Inflammatory macrophage treated with lipopolysaccharide for 4 hours (primary cell): ENCODE measurements around the gene TPSB2.
"Not testable (repeated sequence)": the region's sequence is repeated elsewhere in the genome, so short reads cannot be mapped to it uniquely, and the experiment has no call there.

Experiments used
- DNase-seq: peaks from one replicate; pipeline ENCODE4 v3.0.0-alpha.2; 2020

The TPSB2 gene

DNA sequence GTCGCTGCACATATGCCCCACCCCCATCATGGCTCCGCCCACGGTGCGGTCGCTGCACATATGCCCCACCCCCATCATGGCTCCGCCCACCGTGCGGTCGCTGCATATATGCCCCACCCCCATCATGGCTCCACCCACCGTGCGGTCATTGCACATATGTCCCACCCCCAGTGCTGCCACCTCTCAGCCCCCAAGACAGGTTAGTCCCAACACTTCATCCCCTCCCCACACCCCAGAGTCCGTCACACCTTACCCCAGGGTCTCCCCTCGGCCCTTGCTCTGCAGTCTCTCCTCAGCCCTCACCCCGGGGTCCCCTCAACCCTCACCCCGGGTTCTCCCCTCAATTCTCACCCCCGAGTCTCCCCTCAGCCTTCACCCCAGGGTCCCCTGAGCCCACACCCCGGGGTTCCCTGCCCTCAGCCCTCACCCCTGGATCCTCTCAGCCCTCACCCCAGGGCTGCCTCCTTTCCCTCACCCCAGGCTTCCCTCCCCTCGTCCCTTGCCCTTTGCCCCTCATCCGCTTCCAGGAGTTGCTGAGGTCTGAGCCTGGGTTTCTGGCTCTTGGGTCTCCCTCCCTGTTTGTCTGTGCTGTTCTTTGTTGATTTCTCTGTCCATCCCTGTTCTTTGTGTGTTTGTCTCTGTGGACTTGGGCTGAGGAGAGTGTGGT is 30.5 kb downstream of the TPSB2 start:
- no peak for DNase-seq

DNA sequence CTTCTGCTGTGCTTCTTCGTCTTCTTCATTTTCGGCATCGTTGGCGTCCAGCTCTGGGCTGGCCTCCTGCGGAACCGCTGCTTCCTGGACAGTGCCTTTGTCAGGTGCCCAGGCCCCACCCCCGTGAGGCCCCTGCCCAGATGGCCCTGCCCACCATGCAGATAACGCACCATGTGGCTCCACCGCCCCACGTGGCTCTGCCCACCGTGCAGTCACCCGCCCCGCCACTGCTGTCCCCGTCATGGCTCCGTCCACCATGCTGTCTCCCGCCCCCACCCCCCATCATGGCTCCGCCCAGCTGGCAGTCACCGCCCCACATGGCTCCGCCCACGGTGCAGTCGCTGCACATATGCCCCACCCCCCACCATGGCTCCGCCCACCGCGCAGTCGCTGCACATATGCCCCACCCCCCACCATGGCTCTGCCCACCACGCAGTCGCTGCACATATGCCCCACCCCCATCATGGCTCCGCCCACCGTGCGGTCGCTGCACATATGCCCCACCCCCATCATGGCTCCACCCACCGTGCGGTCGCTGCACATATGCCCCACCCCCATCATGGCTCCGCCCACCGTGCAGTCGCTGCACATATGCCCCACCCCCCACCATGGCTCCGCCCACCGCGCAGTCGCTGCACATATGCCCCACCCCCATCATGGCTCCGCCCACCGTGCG is 31.2 kb downstream of the TPSB2 start:
- DNase-seq, result not testable (repeated sequence)

DNA sequence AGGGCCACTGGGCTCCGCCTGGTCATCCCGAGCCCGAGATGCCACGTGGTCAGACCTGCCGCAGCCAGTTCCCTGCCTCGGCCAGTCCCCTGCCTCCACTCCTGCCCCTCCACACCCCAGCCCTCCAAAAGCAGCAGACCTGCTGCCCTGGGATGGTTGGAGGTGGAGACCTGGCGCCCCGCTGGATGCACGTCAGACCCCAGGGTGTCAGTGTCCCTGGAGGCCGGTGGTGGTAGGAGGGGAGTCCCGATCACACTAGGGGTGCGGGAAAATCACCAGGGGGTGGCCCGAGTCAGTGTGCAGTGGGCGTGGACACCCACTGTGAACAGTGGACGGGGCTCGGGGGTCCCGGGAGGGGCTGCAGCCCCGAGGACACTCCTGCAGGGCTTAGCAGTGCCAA is 31.8 kb downstream of the TPSB2 start:
- DNase-seq, result no peak

DNA sequence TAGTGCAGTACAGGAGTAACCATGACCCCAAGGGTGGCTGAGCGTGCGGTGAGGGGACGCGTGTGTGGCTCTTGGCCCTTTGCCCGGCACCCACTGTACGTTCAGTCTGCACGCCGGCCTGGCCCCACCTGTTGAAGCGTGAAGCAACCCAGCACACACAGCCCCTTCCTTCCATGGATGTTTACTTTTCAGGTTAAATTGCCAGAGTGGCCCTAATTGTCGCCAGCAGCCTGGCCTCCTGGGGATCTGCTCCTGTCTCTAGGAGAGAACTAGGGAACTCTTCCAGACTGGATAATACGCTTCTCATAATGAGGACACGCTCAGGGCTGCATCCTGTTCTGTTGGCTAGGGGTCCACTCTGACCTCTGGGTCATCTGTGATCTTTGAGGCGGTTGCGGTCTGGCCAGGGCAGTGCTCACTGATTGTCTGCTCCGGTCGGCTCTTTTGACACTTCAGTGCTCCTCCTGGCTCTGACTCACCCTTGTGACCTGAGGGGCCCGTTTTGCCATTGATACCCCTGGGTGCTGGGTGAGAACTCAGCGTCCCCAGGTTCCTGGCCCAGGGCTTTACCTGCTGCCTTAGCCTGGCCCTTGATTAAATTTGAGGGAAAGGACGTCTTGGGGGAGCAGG is 32.6 kb downstream of the TPSB2 start:
- DNase-seq, result no peak

DNA sequence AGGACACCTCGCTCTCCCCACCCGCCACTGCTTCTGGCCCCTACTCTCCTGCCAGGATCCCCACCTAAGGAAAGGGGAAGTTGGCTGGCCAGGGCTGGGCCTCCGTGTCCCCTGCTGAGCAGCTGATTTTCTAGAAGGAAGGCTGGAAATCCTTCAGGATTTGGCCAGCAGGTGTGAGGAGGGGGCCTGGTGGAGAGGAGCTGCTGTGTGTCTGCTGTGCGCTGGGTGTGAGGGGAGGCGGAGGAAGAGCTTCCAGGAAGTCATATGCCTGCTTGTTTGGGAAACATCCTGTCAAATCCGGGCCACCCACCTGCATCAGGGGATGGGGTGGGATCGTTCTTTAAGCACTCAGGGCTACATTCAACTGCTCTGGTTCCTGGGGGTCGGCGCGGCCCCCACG is 33.5 kb downstream of the TPSB2 start:
- no peak for DNase-seq

DNA sequence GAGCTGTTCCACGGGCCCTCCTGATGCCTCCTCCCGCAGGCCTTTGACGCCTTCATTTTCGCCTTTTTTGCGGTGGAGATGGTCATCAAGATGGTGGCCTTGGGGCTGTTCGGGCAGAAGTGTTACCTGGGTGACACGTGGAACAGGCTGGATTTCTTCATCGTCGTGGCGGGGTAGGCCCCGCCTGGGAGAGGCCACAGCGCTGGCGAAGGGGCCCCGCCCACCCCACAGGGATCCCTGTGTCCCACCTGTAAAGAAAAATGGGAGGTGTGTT is 34.7 kb downstream of the TPSB2 start:
- no peak for DNase-seq

DNA sequence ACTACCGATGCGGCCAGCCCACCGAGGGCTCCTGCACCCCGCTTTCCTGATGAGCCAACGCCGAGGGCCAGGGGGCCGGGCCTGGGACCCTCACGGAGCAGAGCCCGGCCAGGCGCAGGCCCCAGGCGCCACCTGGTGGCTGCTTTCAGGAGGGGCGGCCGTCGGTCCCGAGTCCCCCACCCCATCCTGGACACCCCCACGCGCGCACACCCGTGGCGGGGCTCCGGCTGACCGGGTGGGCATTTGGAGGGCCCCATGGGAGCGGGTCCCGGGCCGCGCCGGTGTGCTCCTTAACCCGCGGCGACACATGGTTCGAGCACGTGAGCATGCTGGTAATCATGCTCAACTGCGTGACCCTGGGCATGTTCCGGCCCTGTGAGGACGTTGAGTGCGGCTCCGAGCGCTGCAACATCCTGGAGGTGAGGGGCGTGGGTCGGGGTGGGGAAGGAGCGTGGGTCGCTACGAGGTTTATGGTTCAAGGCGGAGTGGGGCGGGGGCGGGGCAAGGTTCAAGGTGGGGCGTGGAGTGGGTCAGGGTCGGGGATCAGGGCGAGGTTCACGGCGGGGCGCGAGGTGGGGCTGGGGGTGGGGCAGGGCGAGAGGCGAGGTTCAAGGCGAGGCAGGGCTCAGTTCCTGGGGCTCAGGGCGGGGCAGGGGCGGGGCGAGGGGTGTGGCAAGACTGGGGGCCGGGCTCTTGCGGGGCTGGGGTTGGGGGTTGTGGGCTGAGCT is 35.2 kb downstream of the TPSB2 start:
- no peak for DNase-seq

DNA sequence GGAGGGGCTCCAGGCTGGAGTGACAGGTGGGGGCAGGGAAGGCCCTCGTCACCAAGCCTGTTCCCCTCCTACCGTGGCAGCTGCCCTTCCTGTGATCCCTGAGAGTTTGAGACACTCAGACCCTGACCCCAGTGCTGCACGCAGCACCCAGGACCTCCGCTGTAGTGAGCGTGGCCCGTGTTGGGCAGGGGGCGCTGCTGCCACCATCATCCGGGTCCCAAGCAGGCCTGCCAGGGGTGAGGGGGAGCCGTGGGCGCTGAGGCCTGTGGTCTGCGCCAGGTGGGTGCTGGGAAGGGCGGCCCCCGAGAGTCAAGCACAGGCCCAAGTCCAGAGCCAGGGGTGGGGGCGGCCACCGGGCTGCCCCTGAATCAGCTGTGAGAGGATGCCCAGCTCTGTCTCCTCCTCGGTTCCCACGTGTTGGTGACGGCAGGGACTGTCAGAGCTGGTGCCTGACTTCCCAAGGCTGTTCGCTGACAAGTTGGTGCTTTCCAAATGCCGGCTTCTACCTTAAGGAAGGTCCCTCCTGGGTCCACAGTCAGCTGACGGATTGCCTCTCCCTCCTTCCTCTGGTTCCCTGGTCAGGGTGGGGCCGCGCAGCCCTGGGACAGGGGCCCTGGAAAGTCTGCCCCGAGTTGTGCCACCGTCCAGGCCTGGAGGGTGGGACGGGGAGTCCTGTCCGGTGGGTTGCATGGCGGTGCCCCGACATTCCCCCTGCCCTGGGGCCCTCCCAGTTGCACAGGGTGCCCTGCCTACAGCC is 36.0 kb downstream of the TPSB2 start:
- no peak for DNase-seq

DNA sequence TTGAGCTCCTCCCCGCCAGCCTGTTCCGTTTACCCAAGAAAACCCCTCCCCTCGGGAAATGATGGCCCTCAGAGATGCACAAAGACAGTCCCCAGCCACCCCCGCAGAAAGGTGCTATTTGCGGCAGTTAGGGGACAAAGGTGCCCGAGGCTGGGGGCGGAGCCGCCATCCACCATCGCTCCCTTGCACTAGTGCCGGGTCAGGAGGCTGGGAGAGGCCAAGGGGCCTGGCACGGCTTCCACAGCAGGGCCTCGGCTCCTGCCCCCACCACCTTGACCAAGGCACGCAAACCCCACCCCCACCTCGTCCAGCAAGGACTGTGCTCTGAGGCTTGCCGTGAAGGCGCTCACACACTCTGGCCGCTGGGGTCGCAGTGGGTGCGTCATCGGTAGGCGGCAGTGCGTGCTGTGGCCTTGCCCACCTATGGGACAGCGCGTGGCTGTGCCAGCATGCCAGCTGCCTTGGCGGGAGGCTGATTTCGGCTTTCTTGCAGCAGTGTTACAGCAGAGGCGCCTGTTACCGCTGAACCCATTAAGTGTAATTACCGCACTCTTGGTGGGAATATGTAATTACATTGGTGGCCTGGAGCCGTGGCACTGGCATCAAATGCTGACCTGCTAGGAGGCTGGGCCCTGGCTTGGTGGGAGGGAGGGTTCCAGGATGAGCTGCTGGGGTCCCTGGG is 36.7 kb downstream of the TPSB2 start:
- no peak for DNase-seq

DNA sequence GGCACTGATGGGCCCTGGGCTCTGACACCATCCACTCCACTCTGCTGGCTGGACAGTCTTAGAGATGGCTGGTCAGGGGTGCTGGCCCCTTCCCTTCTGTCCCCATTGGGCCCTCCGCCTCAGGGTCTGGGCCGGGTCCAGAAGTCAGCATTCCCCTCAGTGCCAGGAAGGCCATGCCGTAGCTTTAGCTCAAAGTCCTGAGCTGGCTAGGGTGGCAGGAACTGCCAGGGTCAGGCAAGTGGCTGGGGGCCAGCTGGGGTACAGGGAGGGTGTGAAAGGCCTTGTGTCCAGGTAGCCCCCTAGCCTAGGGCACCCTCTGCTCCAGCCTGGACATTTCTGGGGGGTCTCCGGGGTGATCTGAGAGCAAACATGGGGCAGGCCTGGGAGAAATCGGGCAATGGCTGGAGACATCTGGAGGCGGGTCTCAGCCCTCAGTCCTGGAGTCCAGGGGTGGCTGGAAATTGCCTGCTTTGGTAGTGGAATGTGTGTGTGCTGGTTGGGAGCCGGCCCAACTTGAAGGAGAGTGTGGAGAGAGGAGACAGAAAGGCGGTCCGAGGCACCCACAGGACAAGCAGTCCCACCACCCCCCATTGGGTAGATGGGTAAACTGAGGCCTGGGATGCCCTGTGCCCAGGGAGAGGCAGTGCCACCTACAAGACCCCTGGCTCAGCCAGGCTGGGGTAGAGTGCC is 37.5 kb downstream of the TPSB2 start:
- DNase-seq, result no peak

DNA sequence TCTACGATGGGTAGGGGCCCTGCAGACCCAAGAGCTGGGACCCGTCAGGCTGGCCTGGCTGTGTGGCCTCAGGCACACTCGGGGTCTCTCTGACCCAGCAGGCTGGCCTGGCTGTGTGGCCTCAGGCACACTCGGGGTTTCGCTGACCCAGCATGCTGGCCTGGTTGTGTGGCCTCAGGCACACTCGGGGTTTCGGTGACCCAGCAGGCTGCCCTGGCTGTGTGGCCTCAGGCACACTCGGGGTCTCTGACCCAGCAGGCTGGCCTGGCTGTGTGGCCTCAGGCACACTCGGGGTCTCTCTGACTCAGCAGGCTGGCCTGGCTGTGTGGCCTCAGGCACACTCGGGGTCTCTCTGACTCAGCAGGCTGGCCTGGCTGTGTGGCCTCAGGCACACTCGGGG is 39.2 kb downstream of the TPSB2 start:
- DNase-seq, result not testable (repeated sequence)

DNA sequence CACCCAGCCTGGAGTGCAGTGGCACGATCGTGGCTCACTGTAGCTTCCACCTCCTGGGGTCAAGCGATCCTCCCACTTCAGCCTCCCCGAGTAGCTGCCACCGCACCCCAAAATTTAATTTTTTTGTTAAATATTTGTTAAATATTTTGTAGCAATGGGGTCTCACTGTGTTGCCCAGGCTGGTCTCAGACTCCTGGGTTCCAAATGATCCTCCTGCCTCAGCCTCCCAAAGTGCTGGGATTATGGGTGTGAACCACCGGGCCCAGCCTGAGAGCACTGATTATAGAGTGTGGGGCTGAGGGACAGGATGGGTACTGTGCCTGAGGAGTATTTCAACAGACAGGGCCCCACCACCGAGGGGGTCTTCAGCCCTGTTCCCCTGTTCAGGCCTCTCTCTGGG is 40.5 kb downstream of the TPSB2 start:
- DNase-seq, result no peak

DNA sequence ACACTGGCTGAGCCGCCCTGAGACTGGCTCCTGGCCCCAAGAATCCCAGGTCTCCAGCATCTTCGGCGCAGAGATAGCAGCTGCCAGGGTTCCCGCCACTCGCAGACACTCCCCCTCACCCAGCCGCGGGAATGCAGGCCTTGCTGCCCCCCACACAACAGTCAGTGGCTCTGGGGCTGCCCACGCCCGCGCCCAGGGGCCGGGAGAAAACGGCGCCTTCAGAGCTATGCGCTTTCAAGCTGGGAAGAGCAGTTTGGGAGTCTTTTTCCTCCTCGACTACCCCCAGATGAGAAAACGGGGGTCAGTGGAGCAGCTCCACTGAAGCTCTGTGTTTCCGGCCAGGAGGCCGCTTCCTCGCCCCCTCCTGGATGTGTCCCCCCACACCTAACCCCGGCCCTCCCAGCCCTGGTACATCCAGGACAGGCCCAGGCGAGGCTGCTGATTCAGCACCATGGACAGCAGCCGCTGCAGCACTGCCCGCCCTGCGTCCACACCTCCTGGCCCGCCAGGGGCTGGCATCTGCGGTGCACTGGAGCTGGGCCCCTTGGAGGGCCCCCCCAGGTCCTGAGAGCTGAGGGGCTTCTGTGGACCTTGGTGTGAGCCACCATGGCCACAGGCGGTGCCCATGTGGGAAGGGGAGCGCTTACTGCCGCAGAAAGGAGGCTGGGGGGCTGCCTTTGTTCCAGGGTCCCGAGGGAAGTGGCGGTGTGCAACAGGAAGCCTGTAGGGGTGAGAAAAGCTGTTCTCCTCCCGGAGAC is 41.4 kb downstream of the TPSB2 start:
- DNase-seq, result peak; percentile 10

DNA sequence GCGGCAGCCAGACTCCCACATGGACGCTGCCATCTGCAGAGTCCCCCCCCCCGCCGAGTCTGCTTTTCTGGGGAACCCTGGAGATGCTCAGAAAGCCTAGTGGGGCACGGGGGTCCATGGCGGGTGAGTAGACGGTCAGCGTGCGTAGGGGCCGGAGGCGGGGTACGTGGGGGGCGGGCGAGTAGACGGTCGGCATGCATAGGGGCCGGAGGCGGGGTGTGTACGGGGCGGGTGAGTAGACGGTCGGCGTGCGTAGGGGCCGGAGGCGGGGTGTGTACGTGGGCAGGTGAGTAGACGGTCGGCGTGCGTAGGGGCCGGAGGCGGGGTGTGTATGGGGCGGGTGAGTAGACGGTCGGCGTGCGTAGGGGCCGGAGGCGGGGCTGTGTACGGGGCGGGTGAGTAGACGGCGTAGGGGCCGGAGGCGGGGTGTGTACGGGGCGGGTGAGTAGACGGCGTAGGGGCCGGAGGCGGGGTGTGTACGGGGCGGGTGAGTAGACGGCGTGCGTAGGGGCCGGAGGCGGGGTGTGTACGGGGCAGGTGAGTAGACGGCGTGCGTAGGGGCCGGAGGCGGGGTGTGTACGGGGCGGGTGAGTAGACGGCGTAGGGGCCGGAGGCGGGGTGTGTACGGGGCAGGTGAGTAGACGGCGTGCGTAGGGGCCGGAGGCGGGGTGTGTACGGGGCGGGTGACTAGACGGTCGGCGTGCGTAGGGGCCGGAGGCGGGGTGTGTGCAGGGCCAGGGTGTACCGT is 44.4 kb downstream of the TPSB2 start:
- DNase-seq, result not testable (repeated sequence)

DNA sequence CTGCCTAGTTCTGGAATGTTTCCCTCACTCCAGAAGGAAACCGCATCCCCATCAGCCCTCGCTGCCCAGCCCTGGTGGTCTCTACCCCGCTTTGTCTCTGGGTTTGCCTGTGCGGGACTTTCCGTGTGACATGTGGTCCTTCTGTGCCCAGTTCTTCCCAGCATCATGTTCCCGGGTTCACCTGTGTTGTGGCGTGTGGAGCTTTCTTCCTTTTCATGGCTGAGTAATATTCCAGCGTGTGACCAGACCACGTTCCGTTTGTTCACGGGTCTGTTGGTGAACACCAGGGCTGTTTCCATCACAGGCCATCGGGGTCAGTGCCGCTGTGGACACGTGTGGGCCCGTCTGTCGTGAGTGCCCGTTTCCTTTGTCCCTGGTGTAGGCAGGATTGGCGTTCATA is 45.0 kb downstream of the TPSB2 start:
- no peak for DNase-seq

DNA sequence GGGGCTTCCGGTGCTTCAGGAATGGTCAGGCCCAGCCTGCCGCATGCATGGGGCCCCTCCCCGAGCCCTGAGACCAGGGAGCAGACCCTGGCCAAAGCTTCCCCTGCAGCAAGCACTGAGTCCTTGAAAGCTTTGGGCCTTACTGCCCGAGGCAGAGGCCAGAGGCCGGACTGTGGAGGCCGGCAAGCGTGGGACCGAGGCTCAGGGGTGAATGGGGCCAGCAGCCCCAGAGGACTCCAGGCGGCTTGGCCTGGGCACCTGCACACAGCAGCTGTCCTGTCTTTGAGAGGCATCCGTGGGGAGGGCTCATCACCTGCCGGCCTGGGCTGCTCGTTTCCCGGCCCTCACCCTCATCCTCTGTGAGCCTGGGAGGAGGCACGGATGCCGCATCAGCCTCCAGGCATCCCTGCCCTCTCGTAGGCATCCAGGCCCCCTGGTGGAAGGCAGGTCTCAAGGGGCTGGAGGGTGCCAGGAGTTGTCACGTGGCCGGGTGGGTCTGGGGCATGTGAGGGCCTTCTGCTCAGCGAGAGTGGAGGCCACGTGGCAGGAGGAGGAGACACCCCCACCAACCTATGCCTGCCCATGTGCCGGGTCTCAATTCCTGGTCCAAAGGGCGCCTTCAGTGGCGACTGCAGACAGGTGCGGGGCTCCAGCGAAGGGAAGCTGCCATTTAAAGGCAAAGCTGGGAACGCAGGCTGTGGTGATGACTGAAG is 45.7 kb downstream of the TPSB2 start:
- DNase-seq, result no peak

DNA sequence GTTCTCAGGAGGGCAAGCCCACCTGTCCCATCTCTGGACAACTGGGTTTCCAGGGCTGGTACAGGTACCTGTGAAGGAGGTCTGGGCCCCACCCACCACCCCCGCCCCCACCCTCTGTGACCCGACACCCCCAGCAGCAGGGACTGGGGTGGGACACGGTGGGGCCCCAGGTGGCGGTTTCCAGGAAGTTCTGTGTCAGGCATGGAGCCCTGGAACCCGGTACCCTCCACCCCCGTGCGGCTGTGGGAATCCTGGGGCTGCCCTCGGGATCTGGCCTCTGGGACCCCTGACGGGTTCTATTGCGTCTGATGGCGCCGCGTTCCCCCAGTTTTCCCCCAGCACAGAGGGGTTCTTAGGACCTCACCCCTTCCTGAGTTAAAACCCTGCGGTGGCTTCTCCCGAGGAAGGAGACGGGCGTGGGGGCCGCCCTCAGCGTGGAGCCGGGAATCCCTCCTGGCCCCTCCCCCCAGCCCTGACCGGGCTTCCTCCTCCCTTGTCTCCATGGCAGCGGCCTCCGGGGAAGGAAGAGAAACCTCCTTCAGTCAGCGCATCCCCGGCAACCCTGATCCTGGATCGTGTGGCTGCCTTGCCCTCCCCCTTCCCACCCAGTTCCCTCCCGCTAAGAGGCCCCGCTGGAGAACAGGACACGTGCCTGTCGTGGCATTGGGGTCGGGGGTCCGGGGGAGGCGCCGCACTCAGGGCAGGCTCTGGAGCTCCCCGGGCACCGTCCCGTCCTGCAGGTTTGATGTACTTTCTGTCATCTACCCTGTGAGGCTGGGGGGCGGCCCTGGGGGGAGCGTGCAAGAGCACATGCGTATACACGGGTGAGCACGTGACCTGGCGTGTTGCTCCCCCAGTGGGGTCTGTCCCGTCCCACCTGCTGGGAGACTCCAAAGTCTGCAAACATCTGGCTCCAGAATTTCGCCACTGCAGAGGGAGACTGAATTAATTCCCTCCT is 46.8 kb downstream of the TPSB2 start:
- no peak for DNase-seq

DNA sequence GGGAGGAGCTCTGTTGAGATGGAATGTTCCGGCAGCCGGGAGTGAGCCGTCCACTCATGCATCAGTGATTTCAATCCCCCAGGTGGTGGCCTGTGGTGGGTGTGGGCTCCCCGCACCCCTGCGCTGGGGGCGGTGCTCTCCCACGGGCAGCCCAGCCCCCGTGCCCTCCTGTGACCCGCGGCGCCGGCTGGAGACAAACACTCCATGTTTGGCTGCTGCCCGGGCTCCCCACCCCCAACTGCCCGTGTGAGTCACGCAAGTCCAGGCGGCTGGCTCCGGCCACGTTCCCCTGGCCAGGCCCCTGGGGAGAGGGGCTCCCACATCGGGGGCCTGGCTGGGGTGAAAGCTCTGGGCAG is 47.7 kb downstream of the TPSB2 start:
- no peak for DNase-seq
